GM23338 (cell line): ENCODE results near the gene SCN1B. TPM values are rescaled to one million over a fixed set of nuclear protein-coding genes. Genes with fewer than 3 reads are reported as not detected.

ENCODE experiments used
- ATAC-seq: fragments of 200-7000 bp; cut with Tn5 transposase; 3 replicates; pipeline ENCODE4 v1.9.1; 2020
- DNase-seq: peaks from one replicate; pipeline ENCODE4 v3.0.0-alpha.2; 2015; ENCODE audit warnings: low spot score
- H2AFZ ChIP-seq: fragments of 200-600 bp; sonication (generic); 2 replicates; pipeline ENCODE4 v1.8.0; 2016; ENCODE audit warnings: antibody characterized with exemption, mild to moderate bottlenecking, moderate library complexity
- H3F3A ChIP-seq: fragments of 200-600 bp; sonication (generic); replicated peaks from 2 replicates; pipeline ENCODE4 v1.8.0; 2017; ENCODE audit warnings: antibody characterized with exemption, mixed run types, low read depth
- H3K27ac ChIP-seq: fragments of 200-600 bp; sonication (generic); 2 replicates; pipeline ENCODE4 v1.6.1; 2016; ENCODE audit warnings: low read depth
- H3K27me3 ChIP-seq: fragments of 200-600 bp; sonication (generic); 2 replicates; pipeline ENCODE4 v1.8.0; 2016; ENCODE audit warnings: mild to moderate bottlenecking, mixed run types, moderate library complexity; ENCODE audit not compliant: insufficient read depth
- H3K36me3 ChIP-seq: fragments of 200-600 bp; sonication (generic); 2 replicates; pipeline ENCODE4 v1.8.0; 2016; ENCODE audit warnings: mild to moderate bottlenecking; ENCODE audit not compliant: insufficient read depth
- H3K4me1 ChIP-seq: fragments of 200-600 bp; sonication (generic); 2 replicates; pipeline ENCODE4 v1.8.0; 2016; ENCODE audit warnings: mild to moderate bottlenecking, moderate library complexity; ENCODE audit not compliant: insufficient read depth
- H3K4me2 ChIP-seq: fragments of 200-600 bp; sonication (generic); 2 replicates; pipeline ENCODE4 v1.7.1; 2017; ENCODE audit warnings: mixed run types
- H3K4me3 ChIP-seq: fragments of 200-600 bp; sonication (generic); 2 replicates; pipeline ENCODE4 v1.6.1; 2016; ENCODE audit warnings: mixed run types
- H3K79me2 ChIP-seq: fragments of 200-600 bp; sonication (generic); replicated peaks from 2 replicates; pipeline ENCODE4 v1.8.0; 2017; ENCODE audit warnings: mild to moderate bottlenecking; ENCODE audit not compliant: insufficient read depth
- H3K9me2 ChIP-seq: fragments of 200-600 bp; sonication (generic); 2 replicates; pipeline ENCODE4 v1.8.0; 2017; ENCODE audit not compliant: insufficient read depth
- H4K20me1 ChIP-seq: fragments of 200-600 bp; sonication (generic); replicated peaks from 2 replicates; pipeline ENCODE4 v1.8.0; 2017; ENCODE audit warnings: mild to moderate bottlenecking; ENCODE audit not compliant: insufficient read depth
- H3K27ac Mint-ChIP-seq: 2 replicates; pipeline ENCODE4 v1.8.0; 2020; ENCODE audit warnings: inconsistent platforms, mild to moderate bottlenecking, moderate library complexity, mixed read lengths
- H3K27me3 Mint-ChIP-seq: 3 replicates; pipeline ENCODE4 v1.8.0; 2022; ENCODE audit warnings: low read depth, mild to moderate bottlenecking, moderate library complexity, mixed read lengths, inconsistent platforms; ENCODE audit not compliant: insufficient read depth, poor library complexity
- H3K36me3 Mint-ChIP-seq: 3 replicates; pipeline ENCODE4 v1.8.0; 2021; ENCODE audit warnings: low read depth, mild to moderate bottlenecking, inconsistent platforms, moderate library complexity, mixed read lengths
- H3K4me1 Mint-ChIP-seq: 3 replicates; pipeline ENCODE4 v1.8.0; 2020; ENCODE audit warnings: mild to moderate bottlenecking, inconsistent platforms, mixed read lengths
- H3K4me3 Mint-ChIP-seq: 3 replicates; pipeline ENCODE4 v1.8.0; 2021; ENCODE audit warnings: moderate library complexity, mild to moderate bottlenecking, inconsistent platforms, mixed read lengths
- H3K9me3 Mint-ChIP-seq: 3 replicates; pipeline ENCODE4 v1.8.0; 2020; ENCODE audit warnings: moderate library complexity, mild to moderate bottlenecking, inconsistent platforms, mixed read lengths
- CREB1 ChIP-seq: fragments of 250-450 bp; sonication (Bioruptor Pico); IDR thresholded peaks from 2 replicates; pipeline ENCODE4 v1.5.0; 2020; ENCODE audit warnings: low read depth, mild to moderate bottlenecking, moderate library complexity
- CTCF ChIP-seq, 2 experiments: fragments of 200-600 bp in 1 of 2; sonication (generic) in 1 of 2; conservative IDR thresholded peaks; 2 replicates each; pipeline versions ENCODE4 v1.5.1 to v1.6.1; 2016 to 2017; ENCODE audit warnings: antibody characterized with exemption in 2 of 2, low read depth in 2 of 2, mild to moderate bottlenecking in 2 of 2, moderate library complexity in 1 of 2
- EZH2 ChIP-seq: fragments of 200-600 bp; sonication (generic); IDR thresholded peaks from one replicate; pipeline ENCODE4 v1.8.0; 2017; ENCODE audit warnings: antibody characterized with exemption, mild to moderate bottlenecking, low read depth; ENCODE audit not compliant: unreplicated experiment
- EZH2phosphoT487 ChIP-seq: fragments of 200-600 bp; sonication (generic); IDR thresholded peaks from one replicate; pipeline ENCODE4 v1.8.1; 2018; ENCODE audit warnings: antibody characterized with exemption; ENCODE audit not compliant: unreplicated experiment
- JUNB ChIP-seq: IDR thresholded peaks from one replicate; pipeline ENCODE4 v1.6.1; 2016; ENCODE audit warnings: antibody characterized with exemption; ENCODE audit not compliant: unreplicated experiment
- NANOG ChIP-seq: IDR thresholded peaks from 2 replicates; pipeline ENCODE4 v1.6.1; 2016; ENCODE audit warnings: antibody characterized with exemption, borderline replicate concordance
- POLR2AphosphoS5 ChIP-seq: IDR thresholded peaks from 2 replicates; pipeline ENCODE4 v1.6.1; 2016; ENCODE audit warnings: antibody characterized with exemption, low read depth
- REST ChIP-seq: IDR thresholded peaks from one replicate; pipeline ENCODE4 v1.6.1; 2018; ENCODE audit warnings: antibody characterized with exemption; ENCODE audit not compliant: unreplicated experiment
- STAT1 ChIP-seq: IDR thresholded peaks from one replicate; pipeline ENCODE4 v1.6.1; 2016; ENCODE audit warnings: antibody characterized with exemption; ENCODE audit not compliant: unreplicated experiment
- ZNF114 ChIP-seq: fragments of 250-450 bp; sonication (Bioruptor Pico); IDR thresholded peaks from 2 replicates; pipeline ENCODE4 v1.5.0; 2020; ENCODE audit warnings: mild to moderate bottlenecking, moderate library complexity
- ZNF331 ChIP-seq: fragments of 250-450 bp; sonication (Bioruptor Pico); IDR thresholded peaks from 2 replicates; pipeline ENCODE4 v1.5.0; 2020; ENCODE audit warnings: low read depth, mild to moderate bottlenecking, moderate library complexity
- polyA plus RNA-seq: library from polyadenylated mRNA; unstranded; fragments of >200 nt; fragmentation: Nextera tagmentation; extraction: Ambion mirVana; gene quantifications from 2 replicates; pipeline ENCODE4 v1.2.1, GENCODE V29; 2016
- total RNA-seq: library from RNA; depleted of rRNA; stranded (reverse); fragments of >200 nt; shearing (Covaris generic); gene quantifications from 2 replicates; pipeline ENCODE4 v1.2.3, GENCODE V29; 2014
- TF ChIP-seq, protein P1 (sequence below): IDR thresholded peaks from 2 replicates; pipeline ENCODE4 v1.6.1; 2016; ENCODE audit warnings: antibody characterized with exemption
- TF ChIP-seq, protein P2 (sequence below): fragments of 250-450 bp; sonication (Bioruptor Pico); IDR thresholded peaks from 2 replicates; pipeline ENCODE4 v1.5.0; 2020; ENCODE audit warnings: mild to moderate bottlenecking, moderate library complexity

SCN1B gene
- total and polyA plus RNA-seq, 2 experiments from 2014 or later: 1.7 to 4.8 TPM

DNA sequence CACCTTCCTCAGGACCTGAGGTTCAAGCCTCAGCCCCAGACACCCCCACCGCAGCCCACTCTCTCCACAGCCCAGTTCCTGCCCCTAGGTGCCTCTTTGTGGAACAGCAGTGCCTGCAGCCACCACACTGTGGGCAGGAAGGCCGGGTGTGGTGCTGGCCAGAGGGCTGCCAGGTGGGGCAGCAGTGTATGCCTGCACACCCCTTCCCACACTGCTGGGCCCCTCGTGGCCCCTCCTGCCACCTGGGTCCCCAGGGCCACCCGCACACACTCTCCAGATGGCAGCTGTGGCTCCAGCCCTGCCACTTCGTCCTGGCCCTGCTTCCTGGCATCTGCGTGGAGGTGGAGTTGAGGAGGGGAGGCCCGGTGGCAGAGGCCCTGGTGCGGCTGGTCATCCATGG, 46.4 kb downstream of the SCN1B start:
- H2AFZ ChIP-seq: no peak overlapping the region
- H3F3A ChIP-seq: no peaks in the 10 kb centered on the region
- H3K27me3 ChIP-seq: no peaks in the 10 kb centered on the region
- no peak for ATAC-seq
- no peak overlapping the region for H3K27ac Mint-ChIP-seq
- H3K9me2 ChIP-seq: no peaks in the 10 kb centered on the region
- no peaks in the 10 kb centered on the region; the same call in 2 of the 3 replicates for H3K36me3 Mint-ChIP-seq
- H4K20me1 ChIP-seq: no peaks in the 10 kb centered on the region
- no peaks in the 10 kb centered on the region for H3K79me2 ChIP-seq
- peaks cover 24% of the 10 kb centered on the region for H3K27me3 Mint-ChIP-seq
- no peaks in the 10 kb centered on the region; the same call in 2 of the 3 replicates for H3K9me3 Mint-ChIP-seq
- H3K4me3 Mint-ChIP-seq: no peak overlapping the region
- TF ChIP-seq, protein P1, sequence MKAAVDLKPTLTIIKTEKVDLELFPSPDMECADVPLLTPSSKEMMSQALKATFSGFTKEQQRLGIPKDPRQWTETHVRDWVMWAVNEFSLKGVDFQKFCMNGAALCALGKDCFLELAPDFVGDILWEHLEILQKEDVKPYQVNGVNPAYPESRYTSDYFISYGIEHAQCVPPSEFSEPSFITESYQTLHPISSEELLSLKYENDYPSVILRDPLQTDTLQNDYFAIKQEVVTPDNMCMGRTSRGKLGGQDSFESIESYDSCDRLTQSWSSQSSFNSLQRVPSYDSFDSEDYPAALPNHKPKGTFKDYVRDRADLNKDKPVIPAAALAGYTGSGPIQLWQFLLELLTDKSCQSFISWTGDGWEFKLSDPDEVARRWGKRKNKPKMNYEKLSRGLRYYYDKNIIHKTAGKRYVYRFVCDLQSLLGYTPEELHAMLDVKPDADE: no peak
- TF ChIP-seq REST (no peak), CREB1 (no peak), JUNB (no peak), EZH2phosphoT487 (no peak), NANOG (no peak), STAT1 (no peak), EZH2 (no peak), ZNF331 (no peak), CTCF (conservative IDR thresholded peaks at IDR 0.05; ENCODE audit: low read depth in 2 of 2) (no peak), ZNF114 (CRISPR knock-in tag) (no peak), POLR2AphosphoS5 (no peak)
- TF ChIP-seq, protein P2, sequence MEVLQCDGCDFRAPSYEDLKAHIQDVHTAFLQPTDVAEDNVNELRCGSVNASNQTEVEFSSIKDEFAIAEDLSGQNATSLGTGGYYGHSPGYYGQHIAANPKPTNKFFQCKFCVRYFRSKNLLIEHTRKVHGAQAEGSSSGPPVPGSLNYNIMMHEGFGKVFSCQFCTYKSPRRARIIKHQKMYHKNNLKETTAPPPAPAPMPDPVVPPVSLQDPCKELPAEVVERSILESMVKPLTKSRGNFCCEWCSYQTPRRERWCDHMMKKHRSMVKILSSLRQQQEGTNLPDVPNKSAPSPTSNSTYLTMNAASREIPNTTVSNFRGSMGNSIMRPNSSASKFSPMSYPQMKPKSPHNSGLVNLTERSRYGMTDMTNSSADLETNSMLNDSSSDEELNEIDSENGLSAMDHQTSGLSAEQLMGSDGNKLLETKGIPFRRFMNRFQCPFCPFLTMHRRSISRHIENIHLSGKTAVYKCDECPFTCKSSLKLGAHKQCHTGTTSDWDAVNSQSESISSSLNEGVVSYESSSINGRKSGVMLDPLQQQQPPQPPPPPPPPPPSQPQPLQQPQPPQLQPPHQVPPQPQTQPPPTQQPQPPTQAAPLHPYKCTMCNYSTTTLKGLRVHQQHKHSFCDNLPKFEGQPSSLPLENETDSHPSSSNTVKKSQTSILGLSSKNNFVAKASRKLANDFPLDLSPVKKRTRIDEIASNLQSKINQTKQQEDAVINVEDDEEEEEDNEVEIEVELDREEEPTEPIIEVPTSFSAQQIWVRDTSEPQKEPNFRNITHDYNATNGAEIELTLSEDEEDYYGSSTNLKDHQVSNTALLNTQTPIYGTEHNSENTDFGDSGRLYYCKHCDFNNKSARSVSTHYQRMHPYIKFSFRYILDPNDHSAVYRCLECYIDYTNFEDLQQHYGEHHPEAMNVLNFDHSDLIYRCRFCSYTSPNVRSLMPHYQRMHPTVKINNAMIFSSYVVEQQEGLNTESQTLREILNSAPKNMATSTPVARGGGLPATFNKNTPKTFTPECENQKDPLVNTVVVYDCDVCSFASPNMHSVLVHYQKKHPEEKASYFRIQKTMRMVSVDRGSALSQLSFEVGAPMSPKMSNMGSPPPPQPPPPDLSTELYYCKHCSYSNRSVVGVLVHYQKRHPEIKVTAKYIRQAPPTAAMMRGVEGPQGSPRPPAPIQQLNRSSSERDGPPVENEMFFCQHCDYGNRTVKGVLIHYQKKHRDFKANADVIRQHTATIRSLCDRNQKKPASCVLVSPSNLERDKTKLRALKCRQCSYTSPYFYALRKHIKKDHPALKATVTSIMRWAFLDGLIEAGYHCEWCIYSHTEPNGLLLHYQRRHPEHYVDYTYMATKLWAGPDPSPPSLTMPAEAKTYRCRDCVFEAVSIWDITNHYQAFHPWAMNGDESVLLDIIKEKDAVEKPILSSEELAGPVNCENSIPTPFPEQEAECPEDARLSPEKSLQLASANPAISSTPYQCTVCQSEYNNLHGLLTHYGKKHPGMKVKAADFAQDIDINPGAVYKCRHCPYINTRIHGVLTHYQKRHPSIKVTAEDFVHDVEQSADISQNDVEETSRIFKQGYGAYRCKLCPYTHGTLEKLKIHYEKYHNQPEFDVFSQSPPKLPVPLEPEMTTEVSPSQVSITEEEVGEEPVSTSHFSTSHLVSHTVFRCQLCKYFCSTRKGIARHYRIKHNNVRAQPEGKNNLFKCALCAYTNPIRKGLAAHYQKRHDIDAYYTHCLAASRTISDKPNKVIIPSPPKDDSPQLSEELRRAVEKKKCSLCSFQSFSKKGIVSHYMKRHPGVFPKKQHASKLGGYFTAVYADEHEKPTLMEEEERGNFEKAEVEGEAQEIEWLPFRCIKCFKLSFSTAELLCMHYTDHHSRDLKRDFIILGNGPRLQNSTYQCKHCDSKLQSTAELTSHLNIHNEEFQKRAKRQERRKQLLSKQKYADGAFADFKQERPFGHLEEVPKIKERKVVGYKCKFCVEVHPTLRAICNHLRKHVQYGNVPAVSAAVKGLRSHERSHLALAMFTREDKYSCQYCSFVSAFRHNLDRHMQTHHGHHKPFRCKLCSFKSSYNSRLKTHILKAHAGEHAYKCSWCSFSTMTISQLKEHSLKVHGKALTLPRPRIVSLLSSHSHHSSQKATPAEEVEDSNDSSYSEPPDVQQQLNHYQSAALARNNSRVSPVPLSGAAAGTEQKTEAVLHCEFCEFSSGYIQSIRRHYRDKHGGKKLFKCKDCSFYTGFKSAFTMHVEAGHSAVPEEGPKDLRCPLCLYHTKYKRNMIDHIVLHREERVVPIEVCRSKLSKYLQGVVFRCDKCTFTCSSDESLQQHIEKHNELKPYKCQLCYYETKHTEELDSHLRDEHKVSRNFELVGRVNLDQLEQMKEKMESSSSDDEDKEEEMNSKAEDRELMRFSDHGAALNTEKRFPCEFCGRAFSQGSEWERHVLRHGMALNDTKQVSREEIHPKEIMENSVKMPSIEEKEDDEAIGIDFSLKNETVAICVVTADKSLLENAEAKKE: no peak
- no peaks in the 10 kb centered on the region for H3K36me3 ChIP-seq
- no peak for DNase-seq
- no peaks in the 10 kb centered on the region for H3K4me1 ChIP-seq
- no peak overlapping the region for H3K27ac ChIP-seq
- no peak overlapping the region for H3K4me2 ChIP-seq
- no peaks in the 10 kb centered on the region for H3K4me1 Mint-ChIP-seq
- no peak overlapping the region for H3K4me3 ChIP-seq
